Fibroblast of mammary gland (primary cell): ENCODE results near the gene RHOT1.

Source experiments
- DNase-seq: peaks from one replicate; pipeline ENCODE4 v3.0.0-alpha.2; 2010; ENCODE audit warnings: low read depth
- H3K4me3 ChIP-seq: 2 replicates; pipeline ENCODE4 v1.5.1; 2011; ENCODE audit warnings: low read depth, mild to moderate bottlenecking, low read length, moderate library complexity; ENCODE audit not compliant: control insufficient read depth
- CTCF ChIP-seq: conservative IDR thresholded peaks from 2 replicates; pipeline ENCODE4 v1.5.1; 2011; ENCODE audit warnings: low read depth, low read length, inconsistent platforms; ENCODE audit not compliant: control insufficient read depth, insufficient read depth

The RHOT1 gene

GRCh38 chr17:32208436-32208835 is 66.1 kb downstream of the RHOT1 start:
- no peak for DNase-seq
- no peak for TF ChIP-seq CTCF
- no peak overlapping the region for H3K4me3 ChIP-seq

- no peak overlapping the region for H3K4me3 ChIP-seq
- TF ChIP-seq CTCF = no peak
- no peak for DNase-seq
Measured at GRCh38 chr17:32209608-32210007, 67.3 kb downstream of the RHOT1 start.

DNA sequence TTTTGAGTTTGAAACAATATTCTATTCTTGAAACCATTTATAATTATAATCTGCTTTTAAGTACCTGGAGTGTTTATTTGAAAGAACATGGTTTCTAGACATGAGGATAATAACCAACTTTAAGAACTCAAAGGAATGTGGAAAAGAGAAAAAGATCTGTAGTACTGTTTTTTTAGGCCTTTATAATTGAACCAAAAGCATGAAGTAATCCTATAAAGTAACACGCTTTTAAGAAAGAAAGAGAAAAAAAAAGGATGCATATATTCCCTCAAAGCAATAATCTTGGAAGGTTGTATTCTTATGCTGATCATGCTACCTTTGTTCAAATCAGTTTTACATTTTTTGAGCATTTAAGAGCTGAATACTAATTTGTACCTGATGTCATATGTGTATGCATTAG is 69.4 kb downstream of the RHOT1 start:
- H3K4me3 ChIP-seq = no peak overlapping the region
- TF ChIP-seq CTCF = no peak
- DNase-seq = no peak

GRCh38 chr17:32215696-32216095 is 73.4 kb downstream of the RHOT1 start:
- no peak overlapping the region for H3K4me3 ChIP-seq
- no peak for TF ChIP-seq CTCF
- DNase-seq = no peak

DNA sequence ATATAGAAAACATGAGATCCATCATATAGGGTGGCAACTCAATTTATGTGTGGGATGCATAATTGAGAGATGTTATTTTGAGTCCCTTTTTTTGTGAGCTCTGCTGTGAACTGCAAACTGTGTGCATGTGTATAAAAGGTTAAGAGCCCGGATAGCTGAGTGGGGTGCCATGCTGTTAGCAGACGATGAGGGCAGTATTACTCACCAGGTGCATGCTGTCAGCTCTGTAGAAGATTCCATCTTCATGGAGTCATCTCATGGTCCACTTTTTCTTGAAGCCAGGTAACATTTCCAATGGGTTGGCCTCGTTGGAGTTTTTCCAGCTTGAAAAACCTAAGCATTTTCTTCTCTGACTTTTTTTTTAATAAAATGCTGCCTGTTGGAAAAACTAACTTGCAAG is 80.3 kb downstream of the RHOT1 start:
- TF ChIP-seq CTCF = no peak
- DNase-seq = peak; percentile 10
- no peak overlapping the region for H3K4me3 ChIP-seq

DNA sequence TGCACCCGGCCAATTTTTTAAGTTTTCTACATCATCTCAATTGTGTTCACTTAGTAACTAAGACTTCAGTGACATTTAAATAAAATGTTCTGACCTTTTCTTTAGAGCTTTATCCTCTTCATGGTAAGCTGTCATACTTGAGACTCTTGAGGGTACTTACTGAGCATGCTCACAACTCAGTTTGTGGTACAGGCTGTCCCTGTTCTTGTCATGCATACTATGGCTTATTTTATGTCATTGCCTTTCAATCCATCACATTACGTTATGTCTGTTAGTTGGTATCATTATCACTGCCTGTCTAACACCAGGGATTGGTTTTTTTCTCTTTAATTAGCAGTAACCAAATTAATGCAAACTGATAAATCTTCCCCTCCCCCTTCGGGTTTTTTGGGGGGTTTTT is 81.4 kb downstream of the RHOT1 start:
- no peak for DNase-seq
- no peak for TF ChIP-seq CTCF
- no peak overlapping the region for H3K4me3 ChIP-seq

- no peak for TF ChIP-seq CTCF
- H3K4me3 ChIP-seq = no peak overlapping the region
- no peak for DNase-seq
Measured at GRCh38 chr17:32226886-32227285, 84.6 kb downstream of the RHOT1 start.
